Measurements from ENCODE around the gene MTFR1L. TPM values are rescaled to one million over a fixed set of nuclear protein-coding genes. Genes with fewer than 3 reads are reported as not detected.
"Not testable (repeated sequence)": the region's sequence is repeated elsewhere in the genome, so short reads cannot be mapped to it uniquely, and the experiment has no call there.

The MTFR1L gene
- polyA plus RNA-seq, 1 experiment, result 93.7 TPM

GRCh38 chr1:25833158-25833557 is 13.4 kb downstream of the MTFR1L start:
- Histone ChIP-seq H3K27me3 (ENCODE audit: control insufficient read depth, insufficient read depth, low read length) (no peaks in the 10 kb centered on the region), H3K4me3 (ENCODE audit: low read depth, low read length) (no peak overlapping the region), H3K36me3 (ENCODE audit: control insufficient read depth, insufficient read depth, low read length) (peaks cover 13% of the 10 kb centered on the region)
- no peak for TF ChIP-seq CTCF (IDR thresholded peaks at IDR 0.05; ENCODE audit: insufficient read depth, low read depth, low read length)
- no peak for DNase-seq (ENCODE audit: low read depth)
- POLR2A ChIA-PET, result no interaction called here
- CTCF ChIA-PET, result no interaction called here

GRCh38 chr1:25834894-25835293 is 15.1 kb downstream of the MTFR1L start:
- Histone ChIP-seq H3K27me3 (ENCODE audit: control insufficient read depth, insufficient read depth, low read length) (no peaks in the 10 kb centered on the region), H3K36me3 (ENCODE audit: control insufficient read depth, insufficient read depth, low read length) (peaks cover 6% of the 10 kb centered on the region), H3K4me3 (ENCODE audit: low read depth, low read length) (no peak overlapping the region)
- TF ChIP-seq CTCF (IDR thresholded peaks at IDR 0.05; ENCODE audit: insufficient read depth, low read depth, low read length), result no peak
- DNase-seq (ENCODE audit: low read depth), result no peak
- ChIA-PET POLR2A (no interaction called here), CTCF (interaction anchor here (0.8 to 1.1 kb wide), 2 partner anchors 12 to 19 kb away, joined by 3 to 4 read pairs; no protein-coding TSS in a partner anchor)

GRCh38 chr1:25836695-25837094 is 16.9 kb downstream of the MTFR1L start:
- TF ChIP-seq CTCF (IDR thresholded peaks at IDR 0.05; ENCODE audit: insufficient read depth, low read depth, low read length), result no peak
- ChIA-PET POLR2A (no interaction called here), CTCF (interaction anchor here (1.2 to 1.3 kb wide), 2 partner anchors 9 to 15 kb away, joined by 3 read pairs; no protein-coding TSS in a partner anchor)
- H3K36me3 ChIP-seq (ENCODE audit: control insufficient read depth, insufficient read depth, low read length), result peaks cover 3% of the 10 kb centered on the region
- H3K27me3 ChIP-seq (ENCODE audit: control insufficient read depth, insufficient read depth, low read length), result no peaks in the 10 kb centered on the region
- no peak for DNase-seq (ENCODE audit: low read depth)
- no peak overlapping the region for H3K4me3 ChIP-seq (ENCODE audit: low read depth, low read length)

GRCh38 chr1:25837262-25837875 is 17.6 kb downstream of the MTFR1L start:
- peak; percentile 30 for TF ChIP-seq CTCF (IDR thresholded peaks at IDR 0.05; ENCODE audit: insufficient read depth, low read depth, low read length)
- no peak overlapping the region for H3K4me3 ChIP-seq (ENCODE audit: low read depth, low read length)
- POLR2A ChIA-PET, result interaction anchor here (0.6 kb wide), 1 partner anchor 200 kb away, joined by 3 read pairs; no protein-coding TSS in a partner anchor
- H3K36me3 ChIP-seq (ENCODE audit: control insufficient read depth, insufficient read depth, low read length), result peaks cover 3% of the 10 kb centered on the region
- DNase-seq (ENCODE audit: low read depth), result no peak
- no peaks in the 10 kb centered on the region for H3K27me3 ChIP-seq (ENCODE audit: control insufficient read depth, insufficient read depth, low read length)
- CTCF ChIA-PET, result interaction anchor here (1.2 to 1.3 kb wide), 2 partner anchors 8 to 16 kb away, joined by 3 read pairs; no protein-coding TSS in a partner anchor

- H3K4me3 ChIP-seq (ENCODE audit: low read depth, low read length); DNase-seq (ENCODE audit: low read depth); POLR2A ChIA-PET; H3K27me3 ChIP-seq (ENCODE audit: control insufficient read depth, insufficient read depth, low read length); H3K36me3 ChIP-seq (ENCODE audit: control insufficient read depth, insufficient read depth, low read length): not testable (repeated sequence)
- CTCF ChIA-PET, result interaction anchor here (0.7 to 1.0 kb wide), 2 partner anchors 8 to 36 kb away, joined by 3 read pairs; partner anchors contain the start of gene PAQR7
Measured at GRCh38 chr1:25839808-25840207, 20.1 kb downstream of the MTFR1L start.

GRCh38 chr1:25843483-25843882 is 23.7 kb downstream of the MTFR1L start:
- POLR2A ChIA-PET, result no interaction called here
- CTCF ChIA-PET, result no interaction called here
- no peak overlapping the region for H3K4me3 ChIP-seq (ENCODE audit: low read depth, low read length)
- no peaks in the 10 kb centered on the region for H3K36me3 ChIP-seq (ENCODE audit: control insufficient read depth, insufficient read depth, low read length)
- no peak for DNase-seq (ENCODE audit: low read depth)
- H3K27me3 ChIP-seq (ENCODE audit: control insufficient read depth, insufficient read depth, low read length), result no peaks in the 10 kb centered on the region
- TF ChIP-seq CTCF (IDR thresholded peaks at IDR 0.05; ENCODE audit: insufficient read depth, low read depth, low read length), result no peak

Measured in BJ (cell line).